Uterus (tissue), 2 donors: ENCODE measurements around the gene VEGFD.

Experiments
- POLR2A ChIP-seq, 2 donors: fragments of 450-650 bp; IDR thresholded peaks; one replicate each; pipeline ENCODE4 v1.6.1; 2016; ENCODE audit warnings: antibody characterized with exemption in 2 of 2, mild to moderate bottlenecking in 1 of 2, moderate library complexity in 1 of 2
- TF ChIP-seq, protein P1 (sequence below), 4 experiments: fragments of 200-600 bp in 2 of 4; fragments of 450-650 bp in 2 of 4; sonication (generic) in 2 of 4; IDR thresholded peaks; one replicate each; pipeline ENCODE4 v1.5.1; 2016 to 2019; ENCODE audit warnings: antibody characterized with exemption in 4 of 4, mild to moderate bottlenecking in 2 of 4, moderate library complexity in 1 of 4

DNA sequence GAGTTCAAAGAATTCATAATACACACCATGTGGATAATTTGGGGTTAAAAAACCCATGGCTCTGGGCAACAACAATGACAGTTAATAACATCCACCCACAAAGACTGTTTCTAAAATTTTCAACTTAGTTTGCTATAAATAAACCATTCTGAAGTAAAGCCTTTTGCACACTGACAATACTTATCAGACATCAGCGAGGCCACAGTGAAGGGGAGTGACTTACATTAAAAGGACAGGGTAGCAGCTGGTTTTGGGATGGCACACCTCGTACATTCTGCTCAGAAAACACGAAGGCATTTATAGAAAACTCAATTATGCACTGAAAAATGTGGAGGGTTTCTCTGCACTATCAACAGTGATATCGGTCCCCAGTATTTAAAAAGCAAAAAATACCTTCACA is 63.9 kb downstream of the VEGFD start:
- TF ChIP-seq, protein P1, sequence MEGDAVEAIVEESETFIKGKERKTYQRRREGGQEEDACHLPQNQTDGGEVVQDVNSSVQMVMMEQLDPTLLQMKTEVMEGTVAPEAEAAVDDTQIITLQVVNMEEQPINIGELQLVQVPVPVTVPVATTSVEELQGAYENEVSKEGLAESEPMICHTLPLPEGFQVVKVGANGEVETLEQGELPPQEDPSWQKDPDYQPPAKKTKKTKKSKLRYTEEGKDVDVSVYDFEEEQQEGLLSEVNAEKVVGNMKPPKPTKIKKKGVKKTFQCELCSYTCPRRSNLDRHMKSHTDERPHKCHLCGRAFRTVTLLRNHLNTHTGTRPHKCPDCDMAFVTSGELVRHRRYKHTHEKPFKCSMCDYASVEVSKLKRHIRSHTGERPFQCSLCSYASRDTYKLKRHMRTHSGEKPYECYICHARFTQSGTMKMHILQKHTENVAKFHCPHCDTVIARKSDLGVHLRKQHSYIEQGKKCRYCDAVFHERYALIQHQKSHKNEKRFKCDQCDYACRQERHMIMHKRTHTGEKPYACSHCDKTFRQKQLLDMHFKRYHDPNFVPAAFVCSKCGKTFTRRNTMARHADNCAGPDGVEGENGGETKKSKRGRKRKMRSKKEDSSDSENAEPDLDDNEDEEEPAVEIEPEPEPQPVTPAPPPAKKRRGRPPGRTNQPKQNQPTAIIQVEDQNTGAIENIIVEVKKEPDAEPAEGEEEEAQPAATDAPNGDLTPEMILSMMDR (IDR thresholded peaks at IDR 0.05) = no peak
- TF ChIP-seq POLR2A (IDR thresholded peaks at IDR 0.05) = no peak
